ENCODE data around the gene RIOX2. TPM values are rescaled to one million over a fixed set of nuclear protein-coding genes. Genes with fewer than 3 reads are reported as not detected.

Gene RIOX2
- total RNA-seq, 3 donors from 2014 or later = 13.5 to 20.8 (median 20.7) TPM

GRCh38 chr3:97975466-97975865, 3.2 kb upstream of the RIOX2 start:
- no peak overlapping the region for H3K4me3 ChIP-seq
- no peak for TF ChIP-seq CTCF (IDR thresholded peaks at IDR 0.05)
- intact Hi-C loops (cut with DNase I, micrococcal nuclease) = no loop called here
- ATAC-seq (no peak), DNase-seq (no peak)
- peaks cover 11% of the 10 kb centered on the region for H3K4me1 ChIP-seq (ENCODE audit: low read depth)
- H3K9me3 ChIP-seq = no peaks in the 10 kb centered on the region
- H3K36me3 ChIP-seq (ENCODE audit: low read depth) = no peaks in the 10 kb centered on the region

GRCh38 chr3:97974996-97975395, 2.8 kb upstream of the RIOX2 start:
- intact Hi-C loops (cut with DNase I, micrococcal nuclease) = no loop called here
- Histone ChIP-seq H3K4me1 (ENCODE audit: low read depth) (peaks cover 11% of the 10 kb centered on the region), H3K36me3 (ENCODE audit: low read depth) (no peaks in the 10 kb centered on the region), H3K9me3 (no peaks in the 10 kb centered on the region), H3K4me3 (no peak overlapping the region)
- no peak for DNase-seq
- no peak for ATAC-seq
- TF ChIP-seq CTCF (IDR thresholded peaks at IDR 0.05) = no peak

GRCh38 chr3:97972976-97973375, 745 bp upstream of the RIOX2 start:
- DNase-seq (no peak), ATAC-seq (no peak)
- intact Hi-C loops (cut with DNase I, micrococcal nuclease) = no loop called here
- no peaks in the 10 kb centered on the region for H3K36me3 ChIP-seq (ENCODE audit: low read depth)
- peaks cover 11% of the 10 kb centered on the region for H3K4me1 ChIP-seq (ENCODE audit: low read depth)
- no peak for TF ChIP-seq CTCF (IDR thresholded peaks at IDR 0.05)
- no peak overlapping the region for H3K4me3 ChIP-seq
- no peaks in the 10 kb centered on the region for H3K9me3 ChIP-seq

GRCh38 chr3:97970956-97971620, 1.1 kb downstream of the RIOX2 start:
- Histone ChIP-seq H3K36me3 (ENCODE audit: low read depth) (no peaks in the 10 kb centered on the region), H3K9me3 (no peaks in the 10 kb centered on the region), H3K4me1 (ENCODE audit: low read depth) (peaks cover 11% of the 10 kb centered on the region), H3K4me3 (no peak overlapping the region)
- ATAC-seq (no peak), DNase-seq (no peak)
- TF ChIP-seq CTCF (IDR thresholded peaks at IDR 0.05) = no peak
- intact Hi-C loops (cut with DNase I, micrococcal nuclease) = no loop called here

- Histone ChIP-seq H3K36me3 (ENCODE audit: low read depth) (no peaks in the 10 kb centered on the region), H3K9me3 (no peaks in the 10 kb centered on the region), H3K4me1 (ENCODE audit: low read depth) (peaks cover 11% of the 10 kb centered on the region), H3K4me3 (no peak overlapping the region)
- no peak for TF ChIP-seq CTCF (IDR thresholded peaks at IDR 0.05)
- DNase-seq (no peak), ATAC-seq (no peak)
- intact Hi-C loops (cut with DNase I, micrococcal nuclease) = no loop called here
These were observed 2.1 kb downstream of the RIOX2 start for GRCh38 chr3:97970156-97970555.

- DNase-seq (no peak), ATAC-seq (no peak)
- TF ChIP-seq CTCF (IDR thresholded peaks at IDR 0.05) = no peak
- intact Hi-C loops (cut with DNase I, micrococcal nuclease) = no loop called here
- no peaks in the 10 kb centered on the region for H3K36me3 ChIP-seq (ENCODE audit: low read depth)
- no peaks in the 10 kb centered on the region for H3K9me3 ChIP-seq
- peaks cover 11% of the 10 kb centered on the region for H3K4me1 ChIP-seq (ENCODE audit: low read depth)
- no peak overlapping the region for H3K4me3 ChIP-seq
These were observed 2.7 kb downstream of the RIOX2 start for GRCh38 chr3:97969541-97969940.
